ENCODE results near the gene PTPRG.

PTPRG gene

GRCh38 chr3:62049033-62049432 lies 487.7 kb downstream of the PTPRG start:
- no peak overlapping the region for H3K27ac ChIP-seq
- TF ChIP-seq CTCF (conservative IDR thresholded peaks at IDR 0.05): no peak
- TF ChIP-seq ZFX (IDR thresholded peaks at IDR 0.05): no peak

- TF ChIP-seq CTCF (conservative IDR thresholded peaks at IDR 0.05): peak; percentile 71
- no peak for TF ChIP-seq ZFX (IDR thresholded peaks at IDR 0.05)
- H3K27ac ChIP-seq: no peak overlapping the region
Observed at GRCh38 chr3:62051506-62051905, 490.1 kb downstream of the PTPRG start.

DNA sequence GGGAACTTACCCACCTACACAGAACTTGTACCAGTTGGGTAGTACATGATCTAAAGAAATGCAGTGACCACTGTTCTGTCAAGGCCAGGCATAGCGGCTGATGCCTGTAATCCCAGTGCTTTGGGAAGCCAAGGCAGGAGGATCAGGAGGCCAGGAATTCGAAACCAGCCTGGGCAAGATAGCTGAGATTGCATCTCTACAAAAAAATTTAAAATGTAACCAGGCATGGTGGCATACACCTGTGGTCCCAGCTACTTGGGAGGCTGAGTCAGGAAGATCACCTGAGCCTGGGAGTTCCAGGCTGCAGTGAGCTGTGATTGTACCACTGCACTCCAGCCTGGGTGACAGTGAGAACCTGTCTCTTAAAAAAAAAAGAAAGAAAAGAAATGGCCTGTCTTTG lies 491.0 kb downstream of the PTPRG start:
- no peak for TF ChIP-seq ZFX (IDR thresholded peaks at IDR 0.05)
- TF ChIP-seq CTCF (conservative IDR thresholded peaks at IDR 0.05): no peak
- no peak overlapping the region for H3K27ac ChIP-seq

DNA sequence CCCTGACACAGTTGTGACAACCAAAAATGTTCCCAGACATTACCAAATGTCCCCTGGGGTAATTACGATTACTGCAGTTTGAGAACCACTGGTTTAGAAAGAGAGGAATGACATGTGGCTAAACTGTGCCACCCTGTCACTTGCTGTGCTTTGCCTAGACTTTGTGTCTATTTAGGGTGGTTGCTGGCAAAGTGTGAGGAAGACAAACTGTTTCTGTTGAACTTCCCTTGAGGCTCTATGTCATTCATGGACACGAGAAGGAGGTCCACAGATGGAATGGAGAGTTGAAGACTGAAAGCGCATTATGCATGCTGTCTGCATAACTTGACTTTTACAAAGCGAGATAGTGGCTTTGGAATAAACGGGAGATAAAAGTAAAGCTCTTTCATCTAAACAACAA lies 495.3 kb downstream of the PTPRG start:
- H3K27ac ChIP-seq: no peak overlapping the region
- TF ChIP-seq ZFX (IDR thresholded peaks at IDR 0.05) (no peak), CTCF (conservative IDR thresholded peaks at IDR 0.05) (no peak)

GRCh38 chr3:62057339-62058047 lies 496.1 kb downstream of the PTPRG start:
- TF ChIP-seq ZFX (IDR thresholded peaks at IDR 0.05) (no peak), CTCF (conservative IDR thresholded peaks at IDR 0.05) (no peak)
- no peak overlapping the region for H3K27ac ChIP-seq

DNA sequence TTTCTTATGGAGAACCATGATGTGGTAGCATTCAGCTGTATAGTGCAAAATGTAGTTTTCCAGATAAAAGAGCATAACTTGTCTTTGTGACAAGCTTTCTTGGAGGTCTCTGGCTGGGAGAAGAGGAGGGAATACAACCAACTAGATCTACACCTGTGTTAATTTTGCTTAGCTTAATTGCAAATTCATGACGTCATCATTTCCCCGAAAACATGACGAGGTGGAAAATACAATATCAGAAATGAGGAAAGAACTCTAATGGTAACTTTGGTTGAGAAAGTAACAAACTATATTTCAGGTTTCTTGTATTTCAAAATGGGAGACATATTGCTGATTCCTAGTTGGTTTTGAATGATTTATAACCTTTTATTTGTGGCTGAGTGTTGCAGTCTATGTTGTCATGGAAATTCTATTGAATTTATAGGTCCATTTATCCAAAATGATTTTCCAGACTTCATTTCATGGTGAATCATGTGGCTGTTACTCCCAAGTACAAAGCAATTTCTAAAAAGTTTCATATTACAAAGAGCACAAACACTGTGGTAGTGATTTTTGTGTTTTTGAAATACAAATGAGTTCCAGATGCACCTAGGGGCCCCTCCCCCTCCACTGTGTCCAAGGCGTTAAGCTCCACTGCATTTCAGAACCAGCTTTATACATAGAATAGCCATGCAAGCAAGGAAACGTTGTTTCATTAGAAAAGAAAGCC lies 504.8 kb downstream of the PTPRG start:
- H3K27ac ChIP-seq: no peak overlapping the region
- TF ChIP-seq ZFX (IDR thresholded peaks at IDR 0.05): no peak

DNA sequence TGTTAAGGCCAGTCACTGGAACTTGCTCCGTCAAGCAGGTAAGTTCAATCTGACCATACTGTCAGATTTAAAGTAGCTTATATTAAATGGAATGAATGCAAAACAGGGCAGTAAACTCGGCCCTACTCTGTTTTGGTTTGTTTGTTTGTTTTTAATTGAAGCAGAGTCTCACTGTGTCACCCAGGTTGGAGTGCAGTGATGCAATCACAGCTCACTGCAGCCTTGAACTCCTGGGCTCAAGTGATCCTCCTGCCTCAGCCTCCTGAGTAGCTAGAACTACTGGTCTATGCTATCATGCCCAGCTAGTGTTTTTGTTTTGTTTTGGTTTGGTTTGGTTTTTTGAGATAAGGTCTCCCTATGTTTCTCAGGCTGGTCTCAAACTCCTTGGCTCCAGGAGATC lies 507.0 kb downstream of the PTPRG start:
- H3K27ac ChIP-seq: no peak overlapping the region
- TF ChIP-seq ZFX (IDR thresholded peaks at IDR 0.05) (no peak), CTCF (conservative IDR thresholded peaks at IDR 0.05) (no peak)
